WTC11 (cell line): ENCODE data around the gene SLC8B1.

Source experiments
- CDX4 ChIP-seq: fragments of 250-450 bp; sonication (Bioruptor Pico); IDR thresholded peaks from 2 replicates; pipeline ENCODE4 v1.9.0; 2021; ENCODE audit warnings: moderate library complexity, mild to moderate bottlenecking, inconsistent platforms, borderline replicate concordance
- CREB1 ChIP-seq: sonication (generic); formaldehyde crosslinking; IDR thresholded peaks from 2 replicates; pipeline ENCODE4 v1.8.0; 2023; ENCODE audit warnings: mild to moderate bottlenecking, missing genetic modification reagents
- ELF4 ChIP-seq: sonication (generic); formaldehyde crosslinking; IDR thresholded peaks from 2 replicates; pipeline ENCODE4 v1.8.1; 2022; ENCODE audit warnings: low read depth, mild to moderate bottlenecking, moderate library complexity, missing genetic modification reagents
- TCF7 ChIP-seq: sonication (generic); formaldehyde crosslinking; IDR thresholded peaks from 2 replicates; pipeline ENCODE4 v1.8.0; 2022; ENCODE audit warnings: mild to moderate bottlenecking, low read depth, missing genetic modification reagents, moderate library complexity
- TF ChIP-seq, protein P1 (sequence below): fragments of 200-600 bp; IDR thresholded peaks from 2 replicates; pipeline ENCODE4 v1.8.0; 2022; ENCODE audit warnings: antibody characterized with exemption
- TF ChIP-seq, protein P2 (sequence below): sonication (generic); formaldehyde crosslinking; IDR thresholded peaks from 2 replicates; pipeline ENCODE4 v1.8.0; 2022; ENCODE audit warnings: mild to moderate bottlenecking, missing genetic modification reagents

DNA sequence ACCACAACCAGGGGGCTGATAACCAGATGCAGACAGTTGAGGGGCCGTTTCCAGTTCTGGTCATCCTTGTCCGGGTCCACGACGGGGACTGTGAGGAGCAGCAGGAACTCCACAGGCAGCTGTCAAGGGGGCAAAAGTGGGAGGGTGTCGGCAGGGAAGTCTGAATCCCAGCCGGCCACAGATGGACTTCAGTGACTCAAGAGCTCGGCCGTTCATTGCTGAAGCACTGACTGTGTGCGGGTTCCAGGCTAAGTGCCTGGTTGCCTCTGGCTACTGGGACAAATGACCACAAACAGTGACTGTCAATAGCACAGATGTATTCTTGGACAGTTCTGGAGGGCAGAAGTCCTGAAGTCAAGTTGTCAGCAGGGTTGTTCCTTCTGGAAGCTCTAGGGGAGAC, 19.6 kb downstream of the SLC8B1 start:
- TF ChIP-seq, protein P1, sequence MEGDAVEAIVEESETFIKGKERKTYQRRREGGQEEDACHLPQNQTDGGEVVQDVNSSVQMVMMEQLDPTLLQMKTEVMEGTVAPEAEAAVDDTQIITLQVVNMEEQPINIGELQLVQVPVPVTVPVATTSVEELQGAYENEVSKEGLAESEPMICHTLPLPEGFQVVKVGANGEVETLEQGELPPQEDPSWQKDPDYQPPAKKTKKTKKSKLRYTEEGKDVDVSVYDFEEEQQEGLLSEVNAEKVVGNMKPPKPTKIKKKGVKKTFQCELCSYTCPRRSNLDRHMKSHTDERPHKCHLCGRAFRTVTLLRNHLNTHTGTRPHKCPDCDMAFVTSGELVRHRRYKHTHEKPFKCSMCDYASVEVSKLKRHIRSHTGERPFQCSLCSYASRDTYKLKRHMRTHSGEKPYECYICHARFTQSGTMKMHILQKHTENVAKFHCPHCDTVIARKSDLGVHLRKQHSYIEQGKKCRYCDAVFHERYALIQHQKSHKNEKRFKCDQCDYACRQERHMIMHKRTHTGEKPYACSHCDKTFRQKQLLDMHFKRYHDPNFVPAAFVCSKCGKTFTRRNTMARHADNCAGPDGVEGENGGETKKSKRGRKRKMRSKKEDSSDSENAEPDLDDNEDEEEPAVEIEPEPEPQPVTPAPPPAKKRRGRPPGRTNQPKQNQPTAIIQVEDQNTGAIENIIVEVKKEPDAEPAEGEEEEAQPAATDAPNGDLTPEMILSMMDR = no peak
- TF ChIP-seq, protein P2, sequence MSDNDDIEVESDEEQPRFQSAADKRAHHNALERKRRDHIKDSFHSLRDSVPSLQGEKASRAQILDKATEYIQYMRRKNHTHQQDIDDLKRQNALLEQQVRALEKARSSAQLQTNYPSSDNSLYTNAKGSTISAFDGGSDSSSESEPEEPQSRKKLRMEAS = no peak
- TF ChIP-seq ELF4 = no peak
- TF ChIP-seq CDX4 = no peak
- no peak for TF ChIP-seq TCF7 (CRISPR knock-in tag)
- no peak for TF ChIP-seq CREB1 (CRISPR knock-in tag)
